Endometrial microvascular endothelial cells (primary cell): ENCODE results near the gene POLR2F. TPM values are rescaled to one million over a fixed set of nuclear protein-coding genes. Genes with fewer than 3 reads are reported as not detected.

ENCODE experiments used
- in situ Hi-C: cut with HindIII; loops from 2 replicates; pipeline ENCODE4 v1.10.0; 2017; ENCODE audit warnings: low sequenced_read_pairs, low pct_unique_long_range_greater_than_20kb; ENCODE audit errors: inconsistent ontology term
- total RNA-seq: library from RNA; depleted of rRNA; stranded (reverse); fragments of >200 nt; gene quantifications from one replicate; pipeline ENCODE4 v1.2.3, GENCODE V29; 2015; ENCODE audit errors: inconsistent ontology term

POLR2F gene
- total RNA-seq, 1 donor from 2014 or later: 80.4 TPM

DNA sequence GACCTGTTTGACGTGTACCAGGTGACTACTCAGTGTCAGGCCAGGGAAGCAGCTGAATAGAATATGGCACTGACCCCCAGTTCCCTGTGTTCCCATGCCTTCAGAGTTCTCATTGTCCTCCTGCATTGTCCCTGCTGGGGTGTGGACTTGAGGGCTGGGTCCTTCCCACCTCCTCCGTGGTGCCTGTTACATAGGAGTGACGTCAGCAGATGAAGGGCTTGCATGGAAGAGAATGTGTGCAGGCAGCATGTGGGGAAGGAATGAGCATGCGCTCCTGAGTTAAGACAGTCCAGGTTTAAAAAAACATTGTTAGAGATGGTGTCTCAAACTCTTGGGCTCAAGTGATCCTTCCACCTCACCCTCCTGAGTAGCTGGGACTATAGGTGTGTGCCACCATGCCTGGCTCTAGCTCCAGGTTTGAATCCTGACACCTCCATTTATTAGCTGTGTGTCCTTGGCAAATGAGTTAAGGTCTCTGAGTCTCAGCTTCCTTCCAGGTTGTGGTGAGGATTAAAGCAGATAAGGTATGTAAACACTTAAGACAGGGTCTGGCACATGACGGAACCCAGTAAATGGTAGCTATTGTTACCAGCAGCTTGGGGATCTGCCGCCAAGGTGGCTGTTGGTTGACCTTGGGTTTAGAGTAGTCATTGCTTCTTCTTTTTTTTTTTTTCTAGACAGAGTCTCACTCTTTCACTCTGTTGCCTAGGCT is 38.4 kb downstream of the POLR2F start:
- in situ Hi-C loops: no loop called here

DNA sequence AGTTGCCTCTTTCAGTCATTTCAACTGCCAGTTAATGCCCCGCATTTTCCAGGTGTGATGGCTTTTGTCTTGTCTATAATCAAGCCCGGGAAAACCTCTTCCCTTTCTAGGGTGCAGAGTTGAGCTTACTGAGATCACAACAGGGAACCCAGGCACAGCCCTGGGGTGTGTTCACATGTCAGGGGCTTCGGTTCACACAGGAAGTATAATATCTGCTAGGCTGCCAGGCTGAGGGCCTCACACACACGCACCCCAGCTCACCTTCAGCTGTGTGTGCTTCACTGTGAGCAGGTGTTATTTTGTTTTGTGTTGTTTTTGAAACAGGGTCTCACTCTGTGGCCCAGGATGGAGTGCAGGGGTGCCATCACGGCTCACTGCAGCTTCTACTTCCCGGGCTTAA is 40.5 kb downstream of the POLR2F start:
- in situ Hi-C loops: no loop called here

DNA sequence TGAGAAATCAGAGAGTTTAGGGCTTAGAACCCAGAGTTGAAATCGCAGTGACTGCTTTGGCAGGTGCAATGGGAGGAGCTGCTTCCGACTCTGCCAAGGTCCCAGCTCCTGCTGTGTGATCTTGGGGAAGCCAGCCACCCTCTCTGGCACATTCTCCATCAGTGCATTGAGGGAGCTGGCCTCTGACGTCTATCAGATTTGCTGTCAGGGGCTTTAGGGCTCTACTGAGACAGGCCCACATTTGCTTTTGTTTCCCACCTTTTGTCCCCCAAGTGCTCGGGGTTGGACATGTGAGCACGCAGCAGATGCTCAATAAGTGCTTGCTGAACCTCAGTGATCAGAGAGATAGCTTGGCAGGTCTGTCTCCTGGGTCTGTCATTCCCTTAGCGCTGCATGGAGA is 41.5 kb downstream of the POLR2F start:
- in situ Hi-C loops: no loop called here

DNA sequence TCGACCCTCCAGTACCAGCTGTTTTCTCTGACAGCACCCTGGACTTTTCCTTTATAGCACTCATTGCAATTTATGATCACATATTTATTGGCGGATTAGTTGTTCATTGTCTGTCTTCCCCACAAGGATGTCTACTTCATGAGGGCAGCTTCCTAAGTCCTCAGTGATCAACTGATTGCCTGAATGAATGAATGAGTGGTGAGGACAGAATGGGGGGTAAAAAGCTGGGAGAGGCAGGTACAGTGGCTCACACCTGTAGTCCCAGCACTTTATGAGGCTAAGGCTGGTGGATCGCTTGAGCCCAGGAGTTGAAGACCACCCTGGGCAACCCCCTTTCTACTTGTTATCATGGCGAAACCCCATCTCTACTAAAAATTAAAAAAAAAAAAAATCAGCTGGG is 42.0 kb downstream of the POLR2F start:
- in situ Hi-C loops: no loop called here

DNA sequence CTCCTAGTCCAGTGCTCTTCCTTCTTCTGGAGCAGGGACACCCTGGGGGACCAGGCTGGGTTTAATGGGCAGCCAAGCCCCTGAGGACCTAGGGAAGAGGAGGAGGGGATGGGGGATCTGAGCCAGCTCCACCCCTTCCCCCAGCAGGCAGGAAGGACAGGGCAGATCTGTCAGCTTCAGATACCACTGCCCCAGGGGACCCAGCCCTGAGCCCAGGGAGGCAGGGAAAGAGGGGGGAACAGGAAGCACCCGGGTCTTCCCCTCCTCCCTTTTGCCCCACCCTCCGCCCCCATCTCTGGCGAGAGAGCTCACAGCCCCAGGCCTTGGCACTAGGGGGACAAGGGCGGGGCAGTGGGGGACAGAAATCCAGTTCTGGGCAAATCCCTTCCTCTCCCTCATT is 42.6 kb downstream of the POLR2F start:
- in situ Hi-C loops: no loop called here

DNA sequence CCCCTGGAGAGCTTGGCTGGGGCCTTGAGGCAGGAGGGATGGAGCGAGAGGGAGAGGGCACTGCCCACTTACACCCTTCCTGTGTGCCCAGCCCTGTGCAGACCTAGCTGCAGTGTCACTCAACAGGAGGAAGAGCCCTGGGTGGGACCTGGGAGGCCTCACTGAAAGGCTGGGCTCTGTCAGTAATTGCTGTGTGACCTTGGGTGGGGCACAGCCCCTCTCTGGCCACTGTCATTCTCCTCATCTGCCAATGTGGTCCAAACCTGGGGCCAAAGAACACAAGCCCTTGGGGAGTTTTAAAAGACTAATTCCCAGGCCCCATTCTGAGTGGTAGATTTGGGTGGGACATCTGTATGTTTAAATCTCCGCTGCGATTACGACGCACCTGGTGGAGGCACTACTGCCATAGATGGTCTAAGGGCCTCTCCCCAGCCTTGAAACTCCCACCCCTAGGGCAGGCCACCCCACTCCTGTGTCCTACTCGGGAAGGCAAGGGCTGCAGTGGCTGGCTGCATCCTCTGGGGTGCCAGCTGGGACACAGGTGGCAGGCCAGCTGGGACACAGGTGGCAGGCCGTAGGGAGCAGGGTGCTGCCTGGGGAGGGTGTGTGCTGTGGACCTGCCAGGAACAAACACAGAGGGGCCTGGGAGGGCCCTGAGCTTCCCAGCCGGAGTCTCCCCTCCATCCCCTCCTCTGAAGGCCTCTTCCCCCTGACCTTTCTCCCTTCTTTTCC is 43.2 kb downstream of the POLR2F start:
- in situ Hi-C loops: no loop called here

DNA sequence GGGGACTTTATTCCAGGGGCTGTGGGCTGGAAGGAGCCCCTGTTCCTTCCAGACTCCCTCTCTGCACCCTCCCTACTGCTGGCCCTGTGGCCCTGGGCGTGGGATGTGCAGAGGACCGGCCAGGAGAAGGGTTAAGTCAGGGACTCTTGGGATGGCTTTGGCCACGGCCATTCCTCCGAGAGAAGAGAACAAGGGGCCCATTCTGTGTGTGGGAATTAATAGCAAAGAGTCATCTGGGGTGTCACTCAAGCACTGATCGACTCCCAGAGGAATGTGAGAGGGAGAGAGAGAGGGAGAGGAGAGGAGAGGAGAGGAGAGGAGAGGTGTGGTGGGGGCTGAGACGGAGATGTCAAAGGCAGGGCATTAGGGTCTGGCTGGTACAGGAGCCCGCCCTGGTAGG is 45.0 kb downstream of the POLR2F start:
- in situ Hi-C loops: no loop called here

DNA sequence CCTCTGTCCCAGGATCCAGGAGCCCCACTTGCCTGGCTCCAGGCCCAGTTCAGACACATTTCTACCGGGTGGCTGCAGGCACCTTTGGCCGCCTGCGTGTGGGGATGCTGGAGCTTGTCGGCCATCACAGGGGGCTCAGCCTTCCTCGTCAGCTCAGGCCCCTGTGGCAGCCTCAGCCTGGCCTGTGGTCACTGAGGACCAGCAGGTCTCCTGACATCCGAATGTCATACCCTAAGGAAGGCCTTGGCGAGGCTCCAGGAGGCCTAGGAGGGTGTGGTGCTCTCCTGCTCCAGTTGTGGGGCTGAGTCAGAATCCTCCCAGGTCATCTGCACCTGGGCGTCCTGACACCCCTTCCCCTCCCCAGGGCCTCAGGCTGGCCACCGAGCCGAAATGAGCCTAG is 45.7 kb downstream of the POLR2F start:
- in situ Hi-C loops: no loop called here

DNA sequence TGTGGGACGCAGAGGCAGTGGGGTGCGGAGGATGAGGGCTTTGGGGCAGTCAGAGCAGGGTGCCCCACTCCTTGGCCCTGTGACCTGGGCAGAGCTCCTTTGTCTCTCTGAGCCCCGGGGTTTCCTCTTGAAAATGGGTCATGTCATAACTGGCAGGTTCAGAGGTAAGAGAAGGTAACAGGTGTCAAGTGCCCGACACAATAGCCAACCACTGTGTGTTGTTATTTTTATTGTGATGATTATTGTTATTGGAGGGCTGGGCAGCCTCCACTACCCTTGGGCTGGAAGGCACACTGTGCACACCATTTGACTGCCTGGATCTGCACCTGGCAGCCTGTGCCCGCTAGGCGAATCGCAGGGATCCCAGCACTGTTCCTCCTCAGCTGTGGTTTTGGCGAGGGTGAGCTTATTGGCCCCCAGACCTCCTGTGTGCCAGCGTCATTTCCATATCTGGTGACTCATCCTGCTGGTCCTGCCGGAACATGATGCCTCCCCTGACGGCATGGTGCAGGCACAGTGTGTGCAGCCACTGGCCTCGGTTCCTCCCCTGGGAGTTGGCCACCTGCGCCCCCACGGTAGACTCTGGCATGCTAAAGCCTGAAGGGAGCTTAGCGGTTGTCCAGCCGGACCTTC is 46.3 kb downstream of the POLR2F start:
- in situ Hi-C loops: no loop called here

DNA sequence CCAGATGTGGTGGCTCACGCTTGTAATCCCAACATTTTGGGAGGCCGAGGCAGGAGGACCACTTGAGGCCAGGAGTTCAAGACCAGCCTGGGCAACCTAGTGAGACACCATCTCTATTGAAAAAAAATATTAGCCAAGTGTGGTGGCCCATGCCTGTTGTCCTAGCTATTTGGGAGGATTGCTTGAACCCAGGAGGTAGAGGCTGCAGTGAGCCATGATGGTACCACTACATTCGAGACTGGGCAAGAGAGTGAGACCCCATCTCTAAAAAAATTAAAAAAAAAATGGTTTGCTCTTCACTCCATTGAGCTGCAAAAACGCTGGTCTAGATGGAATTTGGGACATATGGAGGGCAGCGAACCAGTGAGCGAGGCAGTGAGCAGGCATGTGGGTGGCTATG is 52.4 kb downstream of the POLR2F start:
- in situ Hi-C loops: no loop called here

DNA sequence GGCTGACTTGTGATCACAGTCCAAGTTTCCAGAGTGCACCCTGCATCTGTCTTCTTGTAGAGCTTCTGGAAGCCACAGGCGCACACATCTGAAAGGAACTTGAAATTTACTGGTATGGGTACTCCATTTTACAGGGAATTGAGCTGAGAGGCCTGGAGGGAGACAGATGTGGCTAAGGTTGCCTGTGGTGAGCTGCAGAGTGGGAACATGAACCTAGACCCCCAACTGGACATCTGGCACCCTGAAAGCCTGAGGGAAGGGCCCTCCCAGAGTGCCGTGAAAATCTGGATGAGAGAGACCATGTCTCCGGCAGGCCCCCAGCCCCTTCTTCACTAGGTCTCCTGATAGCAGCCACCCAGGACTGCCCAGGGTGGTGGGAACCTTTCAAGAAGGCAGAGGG is 53.4 kb downstream of the POLR2F start:
- in situ Hi-C loops: no loop called here

DNA sequence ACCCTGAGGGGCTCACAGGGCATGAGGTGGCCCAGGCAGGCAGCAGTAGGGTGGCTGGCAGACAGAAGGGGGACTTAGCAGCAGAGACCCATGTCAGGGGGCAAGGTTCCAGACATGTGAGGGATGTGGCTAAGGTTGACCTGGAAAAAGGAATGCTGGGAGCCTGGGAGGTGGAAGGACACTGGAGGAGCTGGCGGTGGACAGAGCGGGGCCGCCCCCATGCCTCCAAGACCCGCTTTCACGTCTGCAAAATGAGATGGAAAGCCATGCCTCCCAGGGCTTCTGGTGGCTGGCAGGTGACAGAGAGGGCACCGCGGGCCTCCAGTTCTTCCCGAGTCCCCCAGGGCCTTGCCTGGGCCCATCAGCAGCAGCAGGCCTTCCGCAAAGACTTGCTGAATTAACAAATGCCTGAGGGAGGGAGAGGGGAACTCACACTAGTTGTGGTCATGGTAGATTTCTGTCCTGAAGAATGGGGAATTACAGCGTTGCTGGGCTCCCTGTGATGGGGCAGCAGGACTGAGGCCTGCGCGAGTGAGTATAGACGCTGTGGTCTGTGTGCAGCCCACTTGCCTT is 53.9 kb downstream of the POLR2F start:
- in situ Hi-C loops: no loop called here

DNA sequence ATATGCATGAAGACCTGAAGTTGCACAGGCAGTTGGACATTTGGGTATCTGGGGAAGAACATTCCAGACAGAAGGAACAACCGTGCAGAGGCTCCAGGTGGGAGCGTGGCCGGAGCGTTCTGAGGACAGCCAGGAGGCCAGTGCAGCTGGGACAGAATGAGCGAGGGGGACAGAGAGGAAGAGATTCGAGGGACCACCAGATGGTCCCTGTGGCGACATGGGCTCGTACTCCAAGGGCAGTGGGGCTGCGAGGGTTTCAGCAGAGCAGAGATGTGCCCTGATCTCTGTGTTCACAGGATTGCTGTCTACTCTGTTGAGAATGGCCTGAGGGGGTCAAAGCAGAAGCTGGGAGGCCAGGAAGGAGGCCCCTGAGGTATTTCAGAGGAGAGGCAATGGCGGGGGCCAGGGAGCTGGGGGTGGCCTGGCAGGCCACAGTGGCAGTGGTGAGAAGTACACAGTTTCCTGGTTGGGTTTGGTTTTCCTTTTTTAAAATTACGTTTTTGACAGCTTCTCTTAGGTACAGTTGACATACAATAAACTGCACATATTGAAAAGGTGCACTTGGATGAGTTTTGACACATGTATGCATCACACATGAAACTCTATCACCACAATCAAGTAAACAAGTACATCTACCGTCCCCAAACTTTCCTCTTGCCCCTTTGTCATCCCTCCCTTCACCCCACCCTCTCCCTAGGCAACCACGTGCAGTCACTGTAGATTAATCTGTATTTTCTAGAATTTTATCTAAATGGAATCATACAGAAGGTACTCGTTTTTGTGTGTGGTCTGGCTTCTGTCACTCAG is 55.7 kb downstream of the POLR2F start:
- in situ Hi-C loops: no loop called here

DNA sequence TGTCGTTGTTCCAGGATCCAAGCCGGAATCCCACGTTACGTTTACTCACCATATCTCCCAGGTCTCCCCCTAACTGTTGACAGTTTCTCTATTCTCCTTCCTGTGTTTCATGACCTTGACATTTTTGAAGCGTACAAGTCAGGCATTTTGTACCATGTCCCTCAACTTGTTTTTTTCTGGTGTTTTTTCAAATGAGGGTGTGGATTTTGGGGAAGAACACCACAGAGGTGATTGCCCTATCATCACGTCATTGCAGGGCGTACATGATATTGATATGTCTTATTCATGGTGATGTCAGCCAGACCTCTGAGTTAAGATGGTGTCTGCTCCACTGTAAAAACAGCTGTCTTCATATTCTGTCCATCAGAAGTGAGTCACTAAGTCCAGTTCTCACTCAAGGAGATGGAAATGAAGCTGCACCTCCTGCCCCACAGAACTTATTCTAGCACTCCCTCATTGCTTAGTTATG is 59.1 kb downstream of the POLR2F start:
- in situ Hi-C loops: no loop called here

DNA sequence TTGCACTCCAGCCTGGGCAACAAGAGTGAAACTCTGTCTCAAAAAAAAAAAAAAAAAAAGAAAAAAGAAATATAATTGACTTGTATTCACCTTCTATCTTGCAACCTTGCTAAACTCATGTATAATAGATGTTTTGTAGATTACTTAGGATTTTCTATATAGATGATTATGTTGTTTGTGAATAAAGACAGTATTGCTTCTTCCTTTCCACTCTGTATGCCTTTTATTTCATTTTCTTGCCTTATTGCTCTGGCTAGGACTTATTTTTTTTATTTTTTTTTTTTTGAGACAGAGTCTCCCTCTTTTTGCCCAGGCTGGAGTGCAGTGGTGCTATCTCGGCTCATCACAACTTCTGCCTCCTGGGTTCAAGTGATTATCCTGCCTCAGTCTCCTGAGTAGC is 60.6 kb downstream of the POLR2F start:
- in situ Hi-C loops: no loop called here

DNA sequence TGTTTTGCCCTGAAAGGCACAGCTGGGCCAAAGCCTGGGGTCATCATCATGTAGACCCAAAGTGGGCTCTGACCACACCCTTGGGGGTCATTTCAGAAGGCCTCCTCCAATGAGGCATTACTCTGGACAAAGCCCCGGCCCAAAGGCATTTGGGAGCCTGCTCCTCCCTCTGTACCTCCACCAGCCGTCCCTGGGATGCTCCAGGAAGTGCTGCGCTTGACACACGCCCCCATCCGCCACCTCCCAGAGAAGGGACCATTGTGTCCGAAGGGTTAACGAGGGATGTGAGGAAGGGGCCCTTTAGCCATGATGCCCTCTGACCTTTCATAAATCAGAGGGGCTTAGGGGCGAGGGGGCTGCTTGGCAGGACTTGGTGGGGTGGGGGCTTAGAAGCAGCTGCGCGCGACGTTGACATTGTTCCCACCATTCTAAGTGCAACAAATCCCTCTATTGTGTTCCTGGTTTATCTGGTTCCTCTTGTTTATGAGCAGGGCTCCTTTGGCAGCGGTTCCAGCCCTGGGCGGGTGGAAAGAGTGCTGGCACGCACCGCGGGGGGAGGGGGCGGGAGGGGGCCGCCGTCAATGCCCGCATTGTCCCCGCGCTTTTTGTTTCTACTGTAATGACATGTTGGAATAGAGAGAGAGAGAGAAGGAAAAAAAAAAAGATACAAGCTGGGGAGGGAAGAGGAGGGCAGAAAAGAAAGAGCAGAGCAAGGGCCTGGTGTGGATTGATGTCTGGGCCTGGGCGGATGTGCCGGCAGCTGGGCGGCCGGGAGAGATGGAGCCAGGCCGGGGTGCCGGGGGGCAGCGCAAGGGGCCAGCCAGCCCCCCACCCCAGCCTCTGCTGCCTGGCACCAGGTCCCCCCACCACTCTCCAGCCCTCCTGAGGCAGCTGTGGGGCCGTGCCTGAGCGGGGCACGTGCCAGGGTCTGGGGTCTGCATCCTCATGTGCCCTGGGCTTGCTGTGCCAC is 63.0 kb downstream of the POLR2F start:
- in situ Hi-C loops: no loop called here

DNA sequence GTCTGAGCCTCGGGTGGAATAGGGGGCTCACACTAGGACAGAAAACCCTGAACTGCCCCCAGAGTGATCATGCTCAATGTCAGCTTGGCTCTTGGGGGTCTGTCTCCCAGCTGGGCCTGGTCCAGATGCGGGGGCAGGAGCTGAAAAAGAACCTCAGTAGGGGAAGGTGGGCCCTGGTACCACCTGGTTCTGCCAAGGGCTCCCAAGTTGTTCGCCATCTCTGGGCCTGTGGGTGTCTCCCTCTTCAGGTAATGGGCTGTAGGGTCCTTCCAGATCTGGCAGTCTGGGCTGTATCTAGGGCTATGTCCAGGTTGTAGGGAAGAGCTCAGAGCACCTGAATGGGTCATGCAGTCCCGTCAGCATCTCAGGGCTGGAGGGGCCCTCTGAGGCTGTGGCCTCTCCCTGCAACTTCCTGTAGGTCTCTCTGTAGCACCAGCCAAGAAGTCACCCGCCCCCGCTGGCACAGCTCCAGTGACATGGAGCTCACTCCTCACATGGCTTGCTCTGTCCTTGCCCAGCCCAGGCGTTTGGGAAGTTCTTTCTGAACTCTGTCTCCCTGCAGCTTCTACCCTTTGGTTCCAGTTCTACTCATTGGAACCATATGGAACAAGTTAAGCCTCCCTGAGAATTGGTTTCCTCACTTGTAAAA is 63.9 kb downstream of the POLR2F start:
- in situ Hi-C loops: no loop called here
